ENCODE results near the gene RPP25L. TPM values are rescaled to one million over a fixed set of nuclear protein-coding genes. Genes with fewer than 3 reads are reported as not detected.
A peak's percentile ranks its signal among the peaks of the same experiment; 100 is the strongest.

Gene RPP25L
- total RNA-seq, 4 donors from 2014 or later, result 16.6 to 29.4 (median 21.2) TPM

DNA sequence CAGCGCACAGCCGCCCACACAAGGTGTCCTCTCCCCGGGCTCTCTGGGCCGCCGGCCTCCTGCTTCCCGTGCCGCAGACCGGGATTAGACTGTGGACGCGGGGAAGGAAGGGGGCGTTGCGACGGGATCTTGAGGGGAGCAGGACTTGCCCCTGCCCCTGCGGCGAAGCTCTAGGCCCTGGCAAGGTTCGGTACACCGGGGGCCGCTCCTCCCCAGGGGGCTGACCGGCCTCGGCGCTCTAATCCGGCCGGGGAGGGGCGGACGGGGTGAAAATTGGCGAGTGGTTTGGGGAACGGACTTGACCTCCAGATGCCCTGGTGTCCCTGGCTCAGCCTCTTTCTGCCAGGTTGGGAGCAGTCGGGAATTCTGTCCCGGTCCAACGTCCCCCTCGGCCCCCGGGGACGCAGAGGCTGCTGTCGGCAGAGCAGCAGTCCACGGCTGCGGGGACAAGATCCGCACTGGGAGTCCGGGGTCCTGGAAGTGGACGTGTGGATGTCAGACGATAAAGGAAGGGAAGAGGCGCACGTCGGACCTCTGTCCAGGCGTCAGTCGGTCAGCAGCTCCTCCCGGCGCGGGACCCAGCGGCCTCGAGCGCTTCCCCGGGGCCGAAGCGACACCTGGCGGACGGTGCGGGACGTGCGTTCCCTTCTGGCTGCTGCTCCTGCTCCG is 20.5 kb downstream of the RPP25L start:
- peak; percentile 73 for ATAC-seq
- Histone ChIP-seq H3K9me3 (no peaks in the 10 kb centered on the region), H3K36me3 (no peaks in the 10 kb centered on the region), H3K4me1 (peaks cover 0 to 69% (median 26%) of the 10 kb centered on the region in 3 donors), H3K27ac (peak overlapping the region in 3 of 4 donors; percentile 40 to 66 (median 50)), H3K4me3 (peak overlapping the region in 1 of 2 donors; percentile 68), H3K27me3 (peaks cover 80% of the 10 kb centered on the region)
- no CpG with 5 or more reads among the region's 60 CpGs for WGBS, 2 donors (ENCODE audit: low coverage in 1 of 2)
- TF ChIP-seq POLR2A (IDR thresholded peaks at IDR 0.05) (no peak), POLR2AphosphoS5 (IDR thresholded peaks at IDR 0.05) (peak; percentile 11), EP300 (IDR thresholded peaks at IDR 0.05) (no peak)
- TF ChIP-seq, protein P1, sequence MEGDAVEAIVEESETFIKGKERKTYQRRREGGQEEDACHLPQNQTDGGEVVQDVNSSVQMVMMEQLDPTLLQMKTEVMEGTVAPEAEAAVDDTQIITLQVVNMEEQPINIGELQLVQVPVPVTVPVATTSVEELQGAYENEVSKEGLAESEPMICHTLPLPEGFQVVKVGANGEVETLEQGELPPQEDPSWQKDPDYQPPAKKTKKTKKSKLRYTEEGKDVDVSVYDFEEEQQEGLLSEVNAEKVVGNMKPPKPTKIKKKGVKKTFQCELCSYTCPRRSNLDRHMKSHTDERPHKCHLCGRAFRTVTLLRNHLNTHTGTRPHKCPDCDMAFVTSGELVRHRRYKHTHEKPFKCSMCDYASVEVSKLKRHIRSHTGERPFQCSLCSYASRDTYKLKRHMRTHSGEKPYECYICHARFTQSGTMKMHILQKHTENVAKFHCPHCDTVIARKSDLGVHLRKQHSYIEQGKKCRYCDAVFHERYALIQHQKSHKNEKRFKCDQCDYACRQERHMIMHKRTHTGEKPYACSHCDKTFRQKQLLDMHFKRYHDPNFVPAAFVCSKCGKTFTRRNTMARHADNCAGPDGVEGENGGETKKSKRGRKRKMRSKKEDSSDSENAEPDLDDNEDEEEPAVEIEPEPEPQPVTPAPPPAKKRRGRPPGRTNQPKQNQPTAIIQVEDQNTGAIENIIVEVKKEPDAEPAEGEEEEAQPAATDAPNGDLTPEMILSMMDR (IDR thresholded peaks at IDR 0.05), result peak in 3 of 4 experiments; percentile 87 to 99 (median 94)

GRCh38 chr9:34590381-34591247 is 21.3 kb downstream of the RPP25L start:
- H3K27ac ChIP-seq, result peak overlapping the region in 3 of 4 donors; percentile 50 to 66 (median 61)
- no peaks in the 10 kb centered on the region for H3K9me3 ChIP-seq
- 53% methylated on average over 4 of the region's 40 CpGs; no CpG with 5 or more reads in 1 of the 2 donors for WGBS, 2 donors (ENCODE audit: low coverage in 1 of 2)
- peak overlapping the region in 1 of 2 donors; percentile 68 for H3K4me3 ChIP-seq
- H3K36me3 ChIP-seq, result no peaks in the 10 kb centered on the region
- TF ChIP-seq, protein P1 (IDR thresholded peaks at IDR 0.05), result no peak
- no peak for TF ChIP-seq EP300 (IDR thresholded peaks at IDR 0.05)
- peak; percentile 5 for ATAC-seq
- H3K27me3 ChIP-seq, result peaks cover 86% of the 10 kb centered on the region
- H3K4me1 ChIP-seq, result peaks cover 0 to 69% (median 26%) of the 10 kb centered on the region in 3 donors

DNA sequence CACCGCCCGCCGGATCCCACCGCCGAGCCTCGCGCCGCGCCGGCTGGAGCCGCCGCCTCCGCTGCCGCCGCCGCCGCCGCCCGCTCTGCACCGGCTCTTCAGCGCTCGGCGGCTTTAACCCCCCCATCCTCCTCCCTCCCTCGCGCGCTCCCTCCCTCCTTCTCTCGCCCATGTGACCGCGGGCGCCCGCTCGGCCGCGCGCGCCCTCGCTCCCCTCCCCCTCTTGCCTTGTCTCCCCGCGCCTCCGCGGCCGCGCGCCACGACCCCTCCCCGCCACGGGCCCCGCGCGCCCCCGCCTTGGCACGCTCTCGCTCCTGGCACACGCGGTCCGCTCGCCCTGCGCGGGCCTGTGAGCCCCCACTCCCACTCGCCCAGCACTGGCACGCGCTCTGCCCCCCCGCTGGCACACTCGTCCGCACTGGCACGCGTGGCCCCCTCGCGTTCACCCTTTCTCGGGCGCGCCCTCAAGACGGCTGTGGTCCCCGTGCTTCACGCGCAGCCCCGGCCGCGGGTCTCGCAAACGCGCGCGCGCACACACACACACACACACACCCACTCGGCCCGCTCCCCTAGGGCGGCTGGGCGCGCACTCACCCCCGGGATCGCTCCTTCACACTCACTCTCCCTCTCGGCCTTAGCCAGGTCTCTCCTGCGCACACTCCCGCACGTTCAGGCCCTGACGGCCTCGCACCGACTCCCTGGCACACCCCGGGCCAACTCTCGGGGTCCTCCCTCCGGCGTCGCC is 22.1 kb downstream of the RPP25L start, which contains the start of gene CNTFR:
TSS of gene CNTFR (minus strand) at position 89 of the 745 bp plus-strand sequence. CDS start 20,743 bp downstream, outside the sequence.
- 0% methylated on average over 26 of the region's 104 CpGs; no CpG with 5 or more reads in 1 of the 2 donors for WGBS, 2 donors (ENCODE audit: low coverage in 1 of 2)
- TF ChIP-seq, protein P1 (IDR thresholded peaks at IDR 0.05), result no peak
- TF ChIP-seq EP300 (IDR thresholded peaks at IDR 0.05) (no peak), POLR2A (IDR thresholded peaks at IDR 0.05) (no peak), POLR2AphosphoS5 (IDR thresholded peaks at IDR 0.05) (no peak)
- Histone ChIP-seq H3K4me3 (peak within 1 kb of the TSS; percentile 16 to 68), H3K36me3 (no peaks in the 10 kb centered on the region), H3K9me3 (no peaks in the 10 kb centered on the region), H3K27ac (peak within 1 kb of the TSS in 2 of 4 donors; percentile 61 to 66), H3K4me1 (peaks cover 0 to 68% (median 26%) of the 10 kb centered on the region in 3 donors), H3K27me3 (peaks cover 94% of the 10 kb centered on the region)
- ATAC-seq, result peak; percentile 55

DNA sequence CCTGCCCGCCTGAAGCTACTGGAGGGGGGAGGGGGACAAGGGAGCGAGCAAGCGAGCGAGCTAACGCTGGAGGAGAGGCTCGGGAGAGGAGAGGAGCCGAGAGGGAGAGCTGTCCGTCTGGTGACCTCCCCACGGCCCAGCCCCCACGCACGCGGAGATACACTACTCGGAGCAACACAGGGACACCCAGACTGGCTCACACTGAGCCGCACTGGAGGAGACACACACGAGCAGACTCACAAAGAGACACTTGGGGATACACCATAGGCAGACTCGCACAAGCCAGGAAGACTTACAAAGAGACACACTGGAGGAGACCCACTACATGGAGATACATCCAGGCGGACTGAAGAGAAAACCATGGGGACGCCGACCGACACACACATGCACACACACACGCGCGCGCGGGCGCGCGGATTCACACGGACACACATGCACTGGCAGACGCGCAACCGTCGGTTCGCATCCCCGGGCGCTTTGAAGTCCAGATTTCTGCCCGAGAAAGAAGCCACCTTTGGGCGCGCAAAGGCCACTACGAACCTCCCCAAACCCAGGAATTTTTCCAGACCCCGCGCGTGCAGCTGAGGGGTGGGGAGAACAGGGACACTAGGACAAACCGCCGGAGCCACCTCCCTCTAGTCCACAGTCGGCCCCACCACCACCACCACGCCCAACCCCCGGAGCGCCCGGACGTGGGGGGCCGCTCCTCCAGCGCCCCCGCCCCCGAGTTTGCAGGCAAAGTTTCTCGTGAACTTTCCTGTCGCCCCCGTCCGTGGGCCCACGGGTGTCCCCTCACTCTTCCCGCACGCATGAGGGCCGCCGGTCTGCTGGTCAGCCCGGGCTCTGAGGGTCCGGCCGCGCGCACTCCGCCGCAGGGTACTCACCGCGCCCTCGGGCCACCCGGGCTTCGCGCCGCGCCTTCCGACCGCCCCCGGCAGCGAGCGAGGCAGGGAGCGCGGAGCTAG is 22.9 kb downstream of the RPP25L start:
- Histone ChIP-seq H3K4me3 (peak overlapping the region; percentile 16 to 68), H3K9me3 (no peaks in the 10 kb centered on the region), H3K27ac (peak overlapping the region in 1 of 4 donors; percentile 40), H3K4me1 (peaks cover 0 to 60% (median 26%) of the 10 kb centered on the region in 3 donors), H3K36me3 (no peaks in the 10 kb centered on the region), H3K27me3 (peaks cover 94% of the 10 kb centered on the region)
- TF ChIP-seq, protein P1 (IDR thresholded peaks at IDR 0.05), result no peak
- TF ChIP-seq POLR2AphosphoS5 (IDR thresholded peaks at IDR 0.05) (no peak), EP300 (IDR thresholded peaks at IDR 0.05) (no peak), POLR2A (IDR thresholded peaks at IDR 0.05) (no peak)
- WGBS, 2 donors (ENCODE audit: low coverage in 1 of 2), result 0% methylated on average over 1 to 7 of the region's 86 CpGs
- no peak for ATAC-seq
